CD14-positive monocyte (primary cell): ENCODE results near the gene SECISBP2. TPM values are rescaled to one million over a fixed set of nuclear protein-coding genes. Genes with fewer than 3 reads are reported as not detected.
"Not testable (repeated sequence)": the region's sequence is repeated elsewhere in the genome, so short reads cannot be mapped to it uniquely, and the experiment has no call there.

Experiments used
- DNase-seq, 3 donors: peaks; one replicate each; pipeline ENCODE4 v3.0.0-alpha.2; 2011 to 2022
- H2AFZ ChIP-seq: 2 replicates; pipeline ENCODE4 v1.6.0; 2012; ENCODE audit warnings: mild to moderate bottlenecking, low read depth, low read length, inconsistent platforms; ENCODE audit not compliant: insufficient read depth, poor library complexity, severe bottlenecking
- H3K27ac ChIP-seq, 2 donors: 1 replicate in 1 of 2; 2 replicates in 1 of 2; pipeline ENCODE4 v1.5.1; 2012 to 2013; ENCODE audit warnings: low read length in 2 of 2, control low read depth in 1 of 2, inconsistent platforms in 1 of 2, low read depth in 1 of 2, mild to moderate bottlenecking in 1 of 2
- H3K27me3 ChIP-seq, 2 donors: one replicate each; pipeline versions ENCODE4 v1.6.0 to v1.6.1; 2011 to 2013; ENCODE audit warnings: low read length in 2 of 2; ENCODE audit not compliant: control insufficient read depth in 2 of 2, insufficient read depth in 2 of 2
- H3K36me3 ChIP-seq, 2 donors: replicated peaks in 1 of 2; 1 replicate in 1 of 2; 2 replicates in 1 of 2; pipeline versions ENCODE4 v1.5.1 to v1.6.1; 2012 to 2013; ENCODE audit warnings: low read length in 2 of 2, control low read depth in 1 of 2, inconsistent platforms in 1 of 2, mild to moderate bottlenecking in 1 of 2; ENCODE audit not compliant: insufficient read depth in 2 of 2, control insufficient read depth in 1 of 2
- H3K4me1 ChIP-seq, 2 donors: 1 replicate in 1 of 2; 2 replicates in 1 of 2; pipeline versions ENCODE4 v1.5.1 to v1.6.1; 2012 to 2013; ENCODE audit warnings: low read length in 2 of 2, control low read depth in 1 of 2, inconsistent platforms in 1 of 2, mild to moderate bottlenecking in 1 of 2, moderate library complexity in 1 of 2; ENCODE audit not compliant: insufficient read depth in 2 of 2, control insufficient read depth in 1 of 2
- H3K4me2 ChIP-seq: replicated peaks from 2 replicates; pipeline ENCODE3; 2012; ENCODE audit warnings: low read length, moderate library complexity, mild to moderate bottlenecking; ENCODE audit not compliant: poor library complexity, severe bottlenecking; ENCODE audit errors: extremely low read depth
- H3K4me3 ChIP-seq, 3 experiments: fragments of 200-600 bp in 1 of 3; sonication (generic) in 1 of 3; replicated peaks in 1 of 3; 1 replicate in 2 of 3; 2 replicates in 1 of 3; pipeline ENCODE4 v1.5.1; 2011 to 2013; ENCODE audit warnings: low read length in 3 of 3, mild to moderate bottlenecking in 3 of 3, control low read depth in 2 of 3, low read depth in 2 of 3, inconsistent platforms in 1 of 3, moderate library complexity in 1 of 3
- H3K79me2 ChIP-seq: 2 replicates; pipeline ENCODE4 v1.6.0; 2012; ENCODE audit warnings: mild to moderate bottlenecking, control low read depth, inconsistent platforms, low read length, moderate library complexity; ENCODE audit not compliant: insufficient read depth
- H3K9ac ChIP-seq: 2 replicates; pipeline ENCODE4 v1.6.0; 2017; ENCODE audit warnings: low read length, mild to moderate bottlenecking; ENCODE audit not compliant: insufficient read depth, poor library complexity, severe bottlenecking
- H3K9me3 ChIP-seq, 2 donors: replicated peaks in 1 of 2; 1 replicate in 1 of 2; 2 replicates in 1 of 2; pipeline versions ENCODE4 v1.5.1 to v1.6.1; 2012 to 2013; ENCODE audit warnings: low read length in 2 of 2, control low read depth in 1 of 2; ENCODE audit not compliant: control insufficient read depth in 1 of 2, insufficient read depth in 1 of 2
- H4K20me1 ChIP-seq: 2 replicates; pipeline ENCODE4 v1.6.0; 2012; ENCODE audit warnings: mild to moderate bottlenecking, low read length, control low read depth, moderate library complexity; ENCODE audit not compliant: insufficient read depth
- H3K27ac Mint-ChIP-seq, 7 donors: one replicate each; pipeline ENCODE4 v1.8.0; 2020; ENCODE audit warnings: mild to moderate bottlenecking in 7 of 7, mixed read lengths in 7 of 7, moderate library complexity in 6 of 7, inconsistent platforms in 2 of 7
- H3K27me3 Mint-ChIP-seq, 3 donors: one replicate each; pipeline ENCODE4 v1.8.0; 2021 to 2022; ENCODE audit warnings: low read depth in 3 of 3, mild to moderate bottlenecking in 3 of 3, mixed read lengths in 3 of 3, moderate library complexity in 3 of 3, inconsistent platforms in 1 of 3
- H3K36me3 Mint-ChIP-seq, 2 donors: one replicate each; pipeline ENCODE4 v1.8.0; 2020; ENCODE audit warnings: mixed read lengths in 2 of 2, inconsistent platforms in 1 of 2, mild to moderate bottlenecking in 1 of 2
- H3K4me1 Mint-ChIP-seq: one replicate; pipeline ENCODE4 v1.8.0; 2020; ENCODE audit warnings: mild to moderate bottlenecking, mixed read lengths
- H3K4me3 Mint-ChIP-seq, 2 donors: one replicate each; pipeline ENCODE4 v1.8.0; 2020; ENCODE audit warnings: mild to moderate bottlenecking in 2 of 2, mixed read lengths in 2 of 2, moderate library complexity in 1 of 2
- H3K9me3 Mint-ChIP-seq, 7 donors: one replicate each; pipeline ENCODE4 v1.8.0; 2020 to 2022; ENCODE audit warnings: mixed read lengths in 7 of 7, mild to moderate bottlenecking in 6 of 7, moderate library complexity in 6 of 7, inconsistent platforms in 2 of 7
- CTCF ChIP-seq: fragments of 200-600 bp; IDR thresholded peaks from one replicate; pipeline ENCODE4 v1.8.0; 2022; ENCODE audit warnings: antibody characterized with exemption, mild to moderate bottlenecking
- WGBS: methylation state at CpG from one replicate; pipeline ENCODE4 v1.1.5; 2013; ENCODE audit warnings: missing lambda C conversion rate; ENCODE audit not compliant: insufficient coverage; 5-methylcytosine and 5-hydroxymethylcytosine counted together
- intact Hi-C, 2 donors: fragments of 100-400 bp; cut with micrococcal nuclease; formaldehyde crosslinking; loops; one replicate each; pipeline versions ENCODE4 v1.15.0 to v1.15.1; 2023
- polyA plus RNA-seq, 3 donors: library from polyadenylated mRNA; depleted of rRNA in 1 of 3; unstranded in 2 of 3; stranded (reverse) in 1 of 3; fragments of 300-500 nt in 2 of 3; fragments of >200 nt in 1 of 3; fragmentation: Illumina TruSeq in 2 of 3; gene quantifications; 1 replicate in 2 of 3; 2 replicates in 1 of 3; pipeline ENCODE4 v1.2.3, GENCODE V29; 2012 to 2021

Gene SECISBP2
- polyA plus RNA-seq, 3 donors, result 8.6 to 51.4 (median 9.8) TPM

- no peaks in the 10 kb centered on the region for H3K27me3 ChIP-seq
- Mint-ChIP-seq H3K9me3 (peaks cover 5 to 14% (median 9%) of the 10 kb centered on the region in 7 donors), H3K36me3 (no peaks in the 10 kb centered on the region), H3K4me1 (no peaks in the 10 kb centered on the region), H3K27ac (no peak overlapping the region), H3K4me3 (no peak overlapping the region), H3K27me3 (peaks cover 0 to 5% (median 4%) of the 10 kb centered on the region in 3 donors)
- H3K9me3 ChIP-seq, result peaks cover 5 to 6% of the 10 kb centered on the region in 2 donors
- H3K79me2 ChIP-seq, result no peaks in the 10 kb centered on the region
- no peak overlapping the region for H3K9ac ChIP-seq
- H3K4me3 ChIP-seq, result no peak overlapping the region
- H3K36me3 ChIP-seq, result no peaks in the 10 kb centered on the region
- intact Hi-C loops, result no loop called here
- no CpG with 5 or more reads among the region's 1 CpG for WGBS
- H2AFZ ChIP-seq, result no peak overlapping the region
- no peak overlapping the region for H3K27ac ChIP-seq
- H4K20me1 ChIP-seq, result no peaks in the 10 kb centered on the region
- no peaks in the 10 kb centered on the region for H3K4me1 ChIP-seq
- DNase-seq, result no peak
- H3K4me2 ChIP-seq, result no peak overlapping the region
- TF ChIP-seq CTCF, result no peak
Observed at GRCh38 chr9:89293014-89293413, 25.3 kb upstream of the SECISBP2 start.

GRCh38 chr9:89295400-89295799 lies 22.9 kb upstream of the SECISBP2 start:
- H3K4me2 ChIP-seq, result no peak overlapping the region
- H3K27me3 ChIP-seq, result no peaks in the 10 kb centered on the region

GRCh38 chr9:89301996-89302395 lies 16.3 kb upstream of the SECISBP2 start:
- H3K9me3 ChIP-seq, H3K9ac ChIP-seq, H4K20me1 ChIP-seq, H3K4me3 ChIP-seq, intact Hi-C loops, H3K36me3 Mint-ChIP-seq, H3K27ac Mint-ChIP-seq, H3K27ac ChIP-seq, H3K79me2 ChIP-seq, H3K4me1 Mint-ChIP-seq, H3K4me2 ChIP-seq, H3K9me3 Mint-ChIP-seq, DNase-seq, H3K4me3 Mint-ChIP-seq, H3K36me3 ChIP-seq, H3K27me3 Mint-ChIP-seq, H3K4me1 ChIP-seq, H2AFZ ChIP-seq, H3K27me3 ChIP-seq: not testable (repeated sequence)
- WGBS, result 100% methylated on average over 1 of the region's 2 CpGs

More at GRCh38 chr9:89295400-89295799, 22.9 kb upstream of the SECISBP2 start:
- H3K9ac ChIP-seq, result no peak overlapping the region
- H3K79me2 ChIP-seq, result no peaks in the 10 kb centered on the region
- no peak overlapping the region for H3K4me3 Mint-ChIP-seq
- peaks cover 0 to 5% (median 3%) of the 10 kb centered on the region in 3 donors for H3K27me3 Mint-ChIP-seq
- H3K4me1 ChIP-seq, result no peaks in the 10 kb centered on the region
- no peaks in the 10 kb centered on the region for H3K36me3 ChIP-seq
- no CpG with 5 or more reads among the region's 5 CpGs for WGBS
- no peaks in the 10 kb centered on the region for H3K36me3 Mint-ChIP-seq
- H3K4me1 Mint-ChIP-seq, result no peaks in the 10 kb centered on the region
- H3K9me3 Mint-ChIP-seq, result peaks cover 5 to 12% (median 9%) of the 10 kb centered on the region in 7 donors
- H3K4me3 ChIP-seq, result no peak overlapping the region
- no peaks in the 10 kb centered on the region for H4K20me1 ChIP-seq
- DNase-seq, result no peak
- intact Hi-C loops, result no loop called here
- H3K9me3 ChIP-seq, result peaks cover 5 to 6% of the 10 kb centered on the region in 2 donors
- no peak overlapping the region for H3K27ac ChIP-seq
- no peak for TF ChIP-seq CTCF
- H3K27ac Mint-ChIP-seq, result no peak overlapping the region
- H2AFZ ChIP-seq, result no peak overlapping the region
